K562 (cell line): ENCODE results near the gene CFP. TPM values are rescaled to one million over a fixed set of nuclear protein-coding genes. Genes with fewer than 3 reads are reported as not detected.
A peak's percentile ranks its signal among the peaks of the same experiment; 100 is the strongest.

Source experiments
- BCOR ChIP-seq: fragments of 450-650 bp; IDR thresholded peaks from 2 replicates; pipeline ENCODE4 v1.6.1; 2016
- CBFB ChIP-seq: sonication (generic); formaldehyde crosslinking; IDR thresholded peaks from 2 replicates; pipeline ENCODE4 v1.4.0; 2020; ENCODE audit warnings: mild to moderate bottlenecking, missing genetic modification reagents
- CREB1 ChIP-seq, 2 experiments: sonication (generic) in 1 of 2; formaldehyde crosslinking in 1 of 2; IDR thresholded peaks; 2 replicates each; pipeline versions ENCODE4 v1.6.1 to v1.8.0; 2012 to 2022; ENCODE audit warnings: inconsistent platforms in 1 of 2, mild to moderate bottlenecking in 1 of 2, missing genetic modification reagents in 1 of 2, moderate library complexity in 1 of 2
- E2F8 ChIP-seq: fragments of 450-650 bp; IDR thresholded peaks from 2 replicates; pipeline ENCODE4 v1.7.1; 2018; ENCODE audit warnings: mild to moderate bottlenecking, low read depth; ENCODE audit not compliant: partially characterized antibody
- ETV6 ChIP-seq, 3 experiments: fragments of 150-350 bp in 1 of 3; sonication (generic) in 1 of 3; formaldehyde crosslinking in 1 of 3; IDR thresholded peaks; 2 replicates each; pipeline versions ENCODE4 v1.6.1 to v1.8.0; 2014 to 2022; ENCODE audit warnings: borderline replicate concordance in 2 of 3, low read depth in 2 of 3, antibody characterized with exemption in 1 of 3, low read length in 1 of 3, mild to moderate bottlenecking in 1 of 3, missing genetic modification reagents in 1 of 3
- FOXA1 ChIP-seq: fragments of 450-650 bp; IDR thresholded peaks from 2 replicates; pipeline ENCODE4 v1.6.1; 2016; ENCODE audit warnings: mild to moderate bottlenecking, borderline replicate concordance
- FUS ChIP-seq: fragments of 200-400 bp; formaldehyde crosslinking; optimal IDR thresholded peaks from 2 replicates; pipeline ENCODE3; 2017; ENCODE audit warnings: low read depth, low read length
- HCFC1 ChIP-seq: IDR thresholded peaks from 2 replicates; pipeline ENCODE4 v1.6.1; 2012; ENCODE audit warnings: low read depth, low read length, improper control_type of control experiment
- HES1 ChIP-seq: fragments of 450-650 bp; IDR thresholded peaks from 2 replicates; pipeline ENCODE4 v1.6.1; 2016; ENCODE audit warnings: low read depth, mild to moderate bottlenecking, moderate library complexity
- KLF1 ChIP-seq: fragments of 450-650 bp; IDR thresholded peaks from 2 replicates; pipeline ENCODE4 v1.6.1; 2016; ENCODE audit warnings: missing genetic modification characterization, missing compliant biosample characterization
- MBD2 ChIP-seq: sonication (generic); IDR thresholded peaks from 2 replicates; pipeline ENCODE4 v1.6.1; 2016; ENCODE audit warnings: low read depth, borderline replicate concordance
- RBM14 ChIP-seq: fragments of 200-400 bp; formaldehyde crosslinking; IDR thresholded peaks from 2 replicates; pipeline ENCODE4 v1.6.1; 2018; ENCODE audit warnings: low read depth, mild to moderate bottlenecking, low read length, moderate library complexity, borderline replicate concordance; ENCODE audit not compliant: insufficient read depth
- RBM25 ChIP-seq: fragments of 200-400 bp; formaldehyde crosslinking; IDR thresholded peaks from 2 replicates; pipeline ENCODE4 v1.6.1; 2018; ENCODE audit warnings: low read length, low read depth, moderate library complexity; ENCODE audit not compliant: severe bottlenecking
- SPI1 ChIP-seq: IDR thresholded peaks from 2 replicates; pipeline ENCODE4 v1.6.1; 2011; ENCODE audit warnings: low read depth, low read length, control low read depth, borderline replicate concordance
- TGIF2 ChIP-seq: sonication (generic); formaldehyde crosslinking; IDR thresholded peaks from 2 replicates; pipeline ENCODE4 v1.8.1; 2022; ENCODE audit warnings: mild to moderate bottlenecking, missing genetic modification reagents, moderate library complexity
- ZFP36 ChIP-seq: fragments of 150-350 bp; IDR thresholded peaks from 2 replicates; pipeline ENCODE4 v1.6.1; 2018; ENCODE audit warnings: low read length, low read depth; ENCODE audit not compliant: partially characterized antibody
- ZNF124 ChIP-seq: sonication (generic); formaldehyde crosslinking; IDR thresholded peaks from 2 replicates; pipeline ENCODE4 v1.8.1; 2022; ENCODE audit warnings: missing genetic modification reagents
- ZNF134 ChIP-seq: fragments of 250-450 bp; sonication (Bioruptor Pico); conservative IDR thresholded peaks from 2 replicates; pipeline ENCODE4 v1.4.0; 2020
- ZNF146 ChIP-seq: IDR thresholded peaks from one replicate; pipeline ENCODE4 v1.6.1; 2018; ENCODE audit warnings: missing compliant biosample characterization; ENCODE audit not compliant: unreplicated experiment
- ZNF24 ChIP-seq: fragments of 450-650 bp; IDR thresholded peaks from 2 replicates; pipeline ENCODE4 v1.6.1; 2016
- ZNF311 ChIP-seq: fragments of 250-450 bp; sonication (Bioruptor Pico); IDR thresholded peaks from 2 replicates; pipeline ENCODE4 v1.4.0; 2020; ENCODE audit warnings: mild to moderate bottlenecking, moderate library complexity
- ZNF398 ChIP-seq: fragments of 250-450 bp; sonication (Bioruptor Pico); IDR thresholded peaks from 2 replicates; pipeline ENCODE4 v1.8.0; 2021; ENCODE audit warnings: moderate library complexity, mild to moderate bottlenecking, inconsistent platforms
- ZNF780A ChIP-seq: fragments of 250-450 bp; sonication (Bioruptor Pico); IDR thresholded peaks from 2 replicates; pipeline ENCODE4 v1.5.0; 2021; ENCODE audit warnings: mild to moderate bottlenecking
- polyA plus RNA-seq, 8 experiments: library from polyadenylated mRNA; depleted of rRNA in 4 of 8; stranded (reverse) in 5 of 8; unstranded in 3 of 8; fragments of >200 nt; fragmentation: Nextera tagmentation in 2 of 8; fragmentation: Illumina TruSeq in 1 of 8; extraction: Ambion mirVana in 2 of 8; extraction: Trizol in 1 of 8; gene quantifications; 2 replicates each; pipeline versions ENCODE4 v1.2.1 to v1.2.3, GENCODE V29; 2011 to 2014; ENCODE audit warnings: inconsistent platforms in 1 of 8, missing spikeins in 1 of 8
- total RNA-seq, 7 experiments: library from RNA; depleted of rRNA in 6 of 7; stranded (reverse); fragments of >200 nt in 6 of 7; fragmentation: Illumina TruSeq in 2 of 7; extraction: Trizol in 2 of 7; gene quantifications; 2 replicates each; pipeline versions ENCODE4 v1.2.1 to v1.2.3, GENCODE V29; 2011 to 2021; ENCODE audit warnings: low replicate concordance in 1 of 7

CFP gene
- total and polyA plus RNA-seq, 9 of the 15 experiments (the other 6 are each of a cell fraction or from before 2014, with no cell fraction given): 0.18 to 2.0 (median 0.55) TPM

- TF ChIP-seq ZNF398 (CRISPR knock-in tag): no peak
- peak; percentile 83; the same call in 1 of the 2 replicates for TF ChIP-seq TGIF2 (CRISPR knock-in tag)
- TF ChIP-seq ETV6 (IDR thresholded peaks at IDR 0.05; ENCODE audit: borderline replicate concordance in 1 of 2, low read depth in 2 of 2, low read length in 1 of 2): no peak
- no peak for TF ChIP-seq ETV6 (CRISPR knock-in tag; IDR thresholded peaks at IDR 0.05; ENCODE audit: borderline replicate concordance)
- no peak for TF ChIP-seq ZNF780A (CRISPR knock-in tag)
- peak; percentile 69 for TF ChIP-seq KLF1 (tag)
- no peak for TF ChIP-seq ZNF134 (CRISPR knock-in tag)
- TF ChIP-seq E2F8: no peak
- TF ChIP-seq HCFC1: 0 out of 2 replicates have a peak, but pooled peaks have one; percentile 32
- TF ChIP-seq RBM14: no peak
- TF ChIP-seq CBFB (CRISPR knock-in tag): no peak
- TF ChIP-seq ZNF24: peak; percentile 50; the same call in 1 of the 2 replicates
- TF ChIP-seq CREB1 (IDR thresholded peaks at IDR 0.05): peak; percentile 91
- TF ChIP-seq CREB1 (CRISPR knock-in tag; IDR thresholded peaks at IDR 0.05): peak; percentile 96
- TF ChIP-seq HES1: no peak
- peak; percentile 90; the same call in 1 of the 2 replicates for TF ChIP-seq MBD2
- TF ChIP-seq ZNF311: no peak
- peak; percentile 44 for TF ChIP-seq FUS
- peak; percentile 98 for TF ChIP-seq RBM25
- no peak for TF ChIP-seq ZNF124 (CRISPR knock-in tag)
- no peak for TF ChIP-seq ZFP36
- TF ChIP-seq SPI1: no peak
- no peak for TF ChIP-seq FOXA1
- TF ChIP-seq ZNF146 (CRISPR knock-in tag): no peak
- TF ChIP-seq BCOR: peak; percentile 73
Measured at GRCh38 chrX:47619486-47620302, 10.0 kb downstream of the CFP start, which contains the start of gene SYN1 (continued).
